ENCODE data around the gene SGCD.

SGCD gene

GRCh38 chr5:156471893-156472292 lies 144.9 kb downstream of the SGCD start:
- DNase-seq: no peak

DNA sequence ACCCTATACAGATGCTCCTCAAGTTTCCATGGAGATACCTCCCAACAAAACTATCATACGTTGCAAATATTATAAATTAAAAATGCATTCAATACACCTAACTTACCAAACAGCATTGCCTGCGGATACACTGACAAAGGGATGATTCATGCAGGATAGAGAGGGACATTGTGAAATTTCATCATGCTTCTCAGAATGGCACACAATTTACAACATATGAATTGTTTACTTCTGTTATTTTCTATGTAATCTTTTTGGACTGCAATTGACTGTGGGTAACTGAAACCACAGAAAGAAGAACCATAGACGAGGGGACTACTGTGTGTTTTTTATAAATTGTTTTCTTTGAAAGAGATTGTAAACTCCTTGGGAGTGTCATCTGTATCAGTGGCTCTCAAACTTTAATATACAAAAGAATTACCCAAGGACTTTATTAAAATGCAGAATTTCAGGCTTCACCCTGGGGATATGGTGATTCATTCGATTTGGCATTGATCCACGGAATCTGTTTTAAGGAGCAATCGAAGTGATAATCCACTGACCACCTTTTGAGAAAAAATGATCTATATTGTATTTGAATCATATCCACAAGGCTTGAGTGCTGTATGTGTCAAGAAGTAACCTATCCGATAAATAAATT lies 146.4 kb downstream of the SGCD start:
- no peak for DNase-seq

GRCh38 chr5:156474251-156474650 lies 147.3 kb downstream of the SGCD start:
- DNase-seq: no peak

DNA sequence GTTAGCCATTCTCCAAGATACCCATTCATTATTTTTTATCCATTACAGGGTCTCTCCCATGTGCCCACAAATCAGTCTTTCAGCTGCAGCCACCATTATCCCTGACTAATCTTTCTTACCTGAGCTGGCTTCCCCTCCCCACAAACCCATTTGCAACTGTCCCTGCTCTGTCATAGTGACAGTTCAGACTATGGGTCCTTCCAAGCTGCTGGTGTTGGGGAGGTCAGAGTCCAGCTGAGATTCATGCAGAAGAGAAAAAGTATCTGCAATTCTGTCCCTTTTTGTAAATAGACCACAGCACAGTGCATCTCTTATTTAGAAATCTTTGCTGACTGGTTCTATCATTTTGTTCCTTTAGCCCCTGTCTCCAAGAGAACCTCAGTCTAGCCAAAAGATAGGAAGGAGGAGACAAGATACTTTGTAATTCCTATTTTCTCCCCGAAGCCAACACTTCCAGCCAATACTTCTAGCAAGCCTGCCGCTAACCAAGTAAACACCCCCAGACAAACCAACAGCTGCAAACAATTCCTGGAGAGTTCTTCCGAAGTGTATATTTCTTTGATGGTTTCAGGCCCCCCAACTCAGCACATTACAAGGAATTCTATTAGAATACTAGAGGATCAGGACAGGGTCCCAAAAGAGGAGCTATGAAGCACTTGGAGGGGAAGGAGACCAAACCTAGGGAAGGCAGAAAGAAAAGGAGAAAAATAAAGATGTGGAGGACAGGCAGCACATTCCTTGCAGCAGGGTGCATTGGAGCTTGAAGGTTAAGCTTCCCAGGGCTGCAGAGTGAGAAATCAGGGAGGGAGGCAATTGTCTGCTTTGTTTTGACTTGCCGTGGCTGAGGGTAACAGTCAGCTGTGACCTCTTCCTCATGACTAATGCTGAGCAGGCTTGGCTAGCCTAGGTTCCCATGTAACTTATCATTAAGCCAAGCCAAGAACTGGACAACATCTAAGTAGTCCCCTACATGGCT lies 148.5 kb downstream of the SGCD start:
- DNase-seq: no peak

GRCh38 chr5:156476158-156476551 lies 149.2 kb downstream of the SGCD start:
- no peak for DNase-seq

DNA sequence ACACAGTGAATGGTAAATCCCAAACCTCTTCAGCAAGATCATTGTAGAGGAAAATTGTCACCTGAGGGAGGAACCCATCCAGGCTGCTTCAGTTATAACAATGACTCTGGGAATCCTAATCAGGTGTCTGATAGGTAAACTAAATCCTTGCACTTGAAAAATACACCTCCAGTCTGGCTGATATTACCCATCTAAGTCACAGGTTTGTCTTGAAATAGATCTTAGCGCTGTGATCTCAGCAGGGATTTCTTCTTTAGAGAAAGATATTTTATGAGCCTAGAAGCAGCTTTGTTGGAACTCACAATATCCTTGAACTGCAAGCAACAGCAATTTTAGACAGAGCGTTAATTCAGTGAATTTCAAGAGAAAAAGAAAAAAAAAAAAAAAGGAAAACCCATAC lies 149.7 kb downstream of the SGCD start:
- DNase-seq: no peak

DNA sequence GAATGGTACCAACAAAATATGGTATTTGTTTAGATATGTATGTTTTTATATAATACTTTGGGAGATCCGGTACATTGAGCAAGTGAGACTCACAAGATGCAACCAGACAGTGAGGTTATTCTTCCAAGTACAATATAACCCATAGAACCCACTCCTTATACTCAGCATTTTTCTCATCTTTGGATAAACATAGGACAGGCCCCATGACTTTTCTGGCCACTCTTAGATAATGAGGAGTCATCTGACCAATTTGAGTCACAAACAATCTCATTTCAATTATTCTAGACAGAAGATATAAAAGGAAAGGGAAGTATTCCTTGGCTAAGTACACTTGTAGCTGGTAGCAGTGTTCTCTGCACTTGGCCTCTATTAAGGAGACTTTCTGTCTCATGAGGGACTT lies 150.2 kb downstream of the SGCD start:
- DNase-seq: no peak

GRCh38 chr5:156479849-156480248 lies 152.9 kb downstream of the SGCD start:
- DNase-seq: no peak

- DNase-seq: no peak
Measured at GRCh38 chr5:156481741-156482140, 154.8 kb downstream of the SGCD start.

- no peak for DNase-seq
Measured at GRCh38 chr5:156482818-156483217, 155.9 kb downstream of the SGCD start.

DNA sequence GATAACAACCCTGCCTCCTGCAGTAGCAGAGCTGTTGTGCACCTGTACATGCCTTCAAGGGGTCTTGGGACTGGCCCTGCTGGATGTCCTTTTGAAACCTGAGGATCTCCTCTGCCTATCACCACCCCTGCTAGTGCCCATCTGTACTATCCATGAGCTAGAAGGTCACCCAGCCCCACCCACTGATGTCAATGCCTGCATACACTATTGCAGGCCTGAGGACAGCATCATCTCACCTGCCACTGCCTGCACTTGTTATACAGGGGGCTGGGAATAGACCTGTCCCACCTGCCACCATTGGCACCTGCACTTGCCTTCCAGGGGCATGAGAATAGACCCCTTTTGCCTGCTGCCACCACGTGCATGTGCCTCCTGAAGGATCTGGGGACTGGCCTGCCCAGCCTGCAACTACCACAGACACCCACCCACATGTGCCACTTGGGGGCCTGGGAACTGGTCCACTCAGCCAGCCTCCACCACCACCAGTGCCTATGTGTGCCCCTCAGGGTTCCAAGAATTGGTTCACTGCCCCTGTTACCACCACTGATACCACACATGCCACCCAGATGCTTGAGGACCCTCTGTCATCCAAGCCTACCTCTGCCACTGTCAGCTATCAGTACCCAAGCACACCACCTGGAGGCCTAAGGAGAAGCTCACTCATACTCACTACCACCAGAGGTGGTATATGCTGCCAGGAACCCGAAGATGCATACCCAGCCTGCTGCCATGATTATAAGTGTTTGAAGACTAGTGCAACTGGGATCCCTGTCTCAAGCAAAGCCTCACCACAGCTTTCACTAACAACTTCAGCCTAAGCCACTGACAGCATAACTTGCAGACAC lies 159.7 kb downstream of the SGCD start:
- DNase-seq: no peak

DNA sequence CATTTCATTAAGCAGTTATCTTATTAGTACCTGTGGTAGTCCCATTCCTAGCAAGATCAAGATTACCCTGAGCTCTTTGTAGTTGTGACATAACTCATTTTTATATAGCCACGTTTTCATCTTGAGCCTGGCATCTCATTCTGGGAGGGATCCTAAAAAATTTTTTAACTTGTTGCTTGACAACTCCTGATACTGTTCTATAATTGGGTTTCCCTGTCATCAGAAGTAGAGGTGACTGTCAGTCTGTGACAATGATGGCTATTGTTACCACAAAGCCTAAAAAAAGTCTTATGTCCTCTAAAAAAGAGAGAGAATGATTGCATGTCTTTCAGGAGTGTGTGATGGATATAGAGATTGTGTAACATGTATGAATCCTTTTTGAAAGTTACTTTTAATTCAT lies 164.8 kb downstream of the SGCD start:
- no peak for DNase-seq

DNA sequence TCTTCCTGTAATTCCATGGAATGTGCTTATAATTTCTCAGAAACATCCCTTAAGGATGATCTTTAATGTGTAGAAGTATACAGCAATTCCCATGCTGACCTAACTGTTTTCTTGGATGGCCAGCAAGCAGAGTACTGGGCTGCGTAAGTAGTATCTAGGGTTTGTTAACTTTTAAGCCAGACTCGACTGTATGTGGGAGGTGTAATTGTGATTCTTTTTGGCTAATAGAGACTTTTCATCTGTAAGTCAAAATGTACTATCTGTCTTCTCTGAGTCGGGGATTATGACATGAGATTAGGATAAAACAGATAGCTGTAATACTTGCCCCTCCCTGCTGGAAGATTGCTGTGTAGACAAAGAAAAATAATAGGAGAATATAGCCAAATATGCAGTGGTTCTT lies 169.3 kb downstream of the SGCD start:
- no peak for DNase-seq

GRCh38 chr5:156497804-156498208 lies 170.8 kb downstream of the SGCD start:
- no peak for DNase-seq

DNA sequence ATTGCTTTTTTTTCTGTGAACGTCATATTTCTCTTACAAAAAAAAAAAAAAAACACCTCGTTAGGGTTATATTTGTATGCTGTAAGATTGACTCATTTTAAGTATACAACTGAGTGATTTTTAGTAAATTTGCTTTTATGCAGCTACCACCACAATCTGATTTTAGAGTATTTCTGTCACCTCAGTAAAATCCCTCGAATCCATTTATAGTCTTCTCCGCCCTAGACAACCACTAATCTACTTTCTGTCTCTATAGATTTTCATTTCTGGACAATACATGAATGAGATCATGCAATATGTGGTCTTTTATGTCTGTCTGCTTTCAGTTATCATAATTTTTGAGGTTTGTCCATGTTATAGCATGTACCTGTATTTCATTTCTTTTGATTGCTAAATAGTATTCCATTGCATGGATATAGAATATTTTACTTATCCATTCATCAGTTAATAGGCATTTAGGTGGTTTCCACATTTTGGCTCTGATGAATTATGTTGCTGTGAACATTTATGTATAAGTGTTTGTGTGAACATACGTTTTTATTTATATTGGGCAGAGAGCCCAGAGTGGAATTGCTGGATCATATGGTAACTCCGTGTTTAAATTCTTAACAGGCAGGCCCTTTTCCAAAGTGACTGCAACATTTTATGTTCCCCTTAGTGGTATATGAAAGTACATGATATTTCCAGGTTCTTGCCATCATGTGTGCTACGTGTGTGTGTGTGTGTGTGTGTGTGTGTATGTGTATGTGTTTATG lies 171.4 kb downstream of the SGCD start:
- DNase-seq: no peak

- DNase-seq: no peak
Measured at GRCh38 chr5:156500755-156501154, 173.8 kb downstream of the SGCD start.

DNA sequence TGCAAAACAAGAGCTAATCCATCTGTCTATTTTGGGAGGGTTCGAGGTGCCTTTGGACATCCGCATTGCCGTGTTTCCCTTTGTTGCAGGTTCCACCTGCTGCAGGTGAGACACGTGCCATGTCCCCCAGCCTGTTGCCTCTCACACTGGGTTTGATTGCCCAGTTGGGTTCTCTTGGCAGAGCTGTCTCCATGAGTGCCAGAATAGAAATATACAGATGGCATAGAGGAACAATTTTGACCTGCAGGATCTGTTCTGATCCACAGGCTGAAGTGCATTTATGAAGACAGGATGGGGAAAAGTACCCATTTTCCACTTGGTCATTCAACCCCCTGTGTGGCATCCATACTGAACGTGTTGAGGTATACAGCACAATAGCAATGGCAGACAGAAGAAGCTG lies 178.1 kb downstream of the SGCD start:
- no peak for DNase-seq

GRCh38 chr5:156513123-156513815 lies 186.3 kb downstream of the SGCD start:
- DNase-seq: no peak

- no peak for DNase-seq
Measured at GRCh38 chr5:156515121-156515520, 188.2 kb downstream of the SGCD start.

DNA sequence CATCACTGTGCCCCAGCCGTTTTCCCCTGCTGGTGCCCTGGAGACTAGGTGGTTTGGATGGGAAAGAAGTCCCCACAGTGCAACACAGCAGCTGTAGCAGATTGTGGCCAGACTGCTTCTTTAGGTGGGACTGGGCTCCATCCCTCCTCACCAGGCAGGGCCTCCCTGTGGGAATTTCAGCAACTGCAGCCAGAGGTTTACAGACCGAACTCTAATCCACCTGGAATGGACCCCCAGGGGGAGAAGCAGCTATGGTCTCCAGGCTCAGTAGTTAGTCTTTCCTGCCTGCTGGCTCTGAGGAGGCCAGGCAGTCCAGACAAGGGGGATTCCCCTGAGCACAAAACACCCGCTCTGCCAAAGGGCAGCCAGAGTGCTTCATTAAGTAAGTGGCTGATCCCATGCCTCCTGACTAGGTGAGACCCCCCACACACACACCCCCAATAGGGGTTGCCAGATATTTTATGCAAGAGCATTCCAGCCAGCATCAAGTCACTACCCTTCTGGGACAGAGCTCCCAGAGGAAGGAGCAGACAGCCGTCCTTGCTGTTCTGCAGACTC lies 188.9 kb downstream of the SGCD start:
- no peak for DNase-seq

GRCh38 chr5:156522651-156523529 lies 195.9 kb downstream of the SGCD start:
- no peak for DNase-seq

All from NK-92 treated with Interleukin-12 subunit alpha and Interleukin-12 subunit beta, amount 100 ng/mL, for 24 hours (cell line).